NCI-H345 (cell line): ENCODE data around the gene WNT7A.

Experiments used
- DNase-seq: peaks from one replicate; lab custom pipeline; 2025; lab: John Stamatoyannopoulos, UW

The WNT7A gene

GRCh38 chr3:13770170-13771169 is 109.4 kb downstream of the WNT7A start:
- no peak for DNase-seq

- no peak for DNase-seq
Measured at GRCh38 chr3:13769422-13769821, 110.4 kb downstream of the WNT7A start.

- DNase-seq = no peak
Measured at GRCh38 chr3:13768453-13768852, 111.4 kb downstream of the WNT7A start.

- no peak for DNase-seq
Measured at GRCh38 chr3:13767896-13768295, 112.0 kb downstream of the WNT7A start.

- DNase-seq = no peak
Measured at GRCh38 chr3:13767030-13767429, 112.8 kb downstream of the WNT7A start.
